ENCODE measurements around the gene TMPRSS13.

- TF ChIP-seq CTCF (IDR thresholded peaks at IDR 0.05; ENCODE audit: poor library complexity, severe bottlenecking) (no peak), EP300 (conservative IDR thresholded peaks at IDR 0.05; ENCODE audit: poor library complexity, severe bottlenecking) (no peak), POLR2AphosphoS5 (IDR thresholded peaks at IDR 0.05) (no peak), SMC3 (conservative IDR thresholded peaks at IDR 0.05; ENCODE audit: poor library complexity) (no peak), EZH2 (IDR thresholded peaks at IDR 0.05; ENCODE audit: borderline replicate concordance, insufficient read depth, low read length, poor library complexity, severe bottlenecking) (no peak), RAD21 (conservative IDR thresholded peaks at IDR 0.05) (no peak), TAF1 (IDR thresholded peaks at IDR 0.05; ENCODE audit: low read depth) (no peak)
These were observed 37.8 kb downstream of the TMPRSS13 start for GRCh38 chr11:117891362-117891761.

Data from neural cell (in vitro differentiated cells).